ENCODE results near the gene IFRD2.

DNA sequence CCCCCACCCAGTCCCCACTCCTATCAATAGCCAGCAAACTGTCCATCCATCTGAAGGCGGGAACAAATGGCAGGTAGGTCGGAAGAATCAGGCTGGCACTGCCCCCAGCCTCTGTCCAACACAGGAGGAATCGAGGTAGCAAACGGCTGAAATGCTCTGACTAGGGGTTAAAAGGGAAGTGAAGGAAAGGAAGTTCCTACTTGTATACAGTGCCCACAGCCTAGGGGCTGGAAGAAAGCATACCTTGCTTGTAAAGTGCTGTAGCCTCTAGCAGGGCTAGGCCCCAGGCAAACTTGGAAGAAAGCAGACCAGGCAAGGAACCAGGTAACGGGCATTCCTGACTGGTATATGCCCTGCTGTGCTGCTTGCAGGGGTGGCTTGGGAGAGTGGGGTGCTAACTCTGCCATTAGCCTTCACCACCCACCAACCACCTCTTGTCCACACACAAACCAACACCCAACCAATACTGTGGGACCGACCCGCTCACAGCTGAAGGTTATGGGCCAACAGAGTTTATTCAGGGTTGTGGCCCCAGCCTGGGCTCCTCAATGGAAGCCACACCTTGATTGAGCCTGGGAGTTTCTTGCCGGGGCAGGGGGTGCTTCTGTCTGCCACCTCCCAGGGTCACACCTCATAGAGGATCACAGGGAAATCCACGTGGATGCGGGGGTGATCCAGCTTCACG lies 33.4 kb upstream of the IFRD2 start:
- no peak for TF ChIP-seq POLR2A (IDR thresholded peaks at IDR 0.05; ENCODE audit: low read length)
- TF ChIP-seq GATA1 (IDR thresholded peaks at IDR 0.05; ENCODE audit: low read depth, low read length), result no peak
